ENCODE data around the gene ASAH2B.
"Not testable (repeated sequence)": the region's sequence is repeated elsewhere in the genome, so short reads cannot be mapped to it uniquely, and the experiment has no call there.

The ASAH2B gene

DNA sequence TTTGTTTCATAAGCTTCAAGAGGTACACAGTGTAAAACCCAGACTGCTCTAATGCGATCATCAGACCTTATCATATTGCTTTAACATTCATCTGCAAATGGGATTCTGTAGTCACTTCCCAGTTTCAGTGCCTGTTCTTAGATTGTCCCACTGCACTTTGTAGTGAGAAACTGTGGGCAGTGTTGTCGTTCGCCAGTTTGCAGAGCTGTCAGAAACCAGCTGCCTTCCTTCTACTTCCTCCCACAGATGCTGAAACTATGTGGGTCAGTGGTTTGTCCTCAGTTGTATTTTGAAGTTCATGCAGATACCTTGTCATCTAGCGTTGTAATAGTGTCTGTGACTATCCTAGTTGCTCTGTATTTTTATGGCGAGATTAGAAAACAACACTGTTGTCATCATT is 15.9 kb upstream of the ASAH2B start:
- H4K20me1 ChIP-seq (ENCODE audit: insufficient read depth, low read length): not testable (repeated sequence)

DNA sequence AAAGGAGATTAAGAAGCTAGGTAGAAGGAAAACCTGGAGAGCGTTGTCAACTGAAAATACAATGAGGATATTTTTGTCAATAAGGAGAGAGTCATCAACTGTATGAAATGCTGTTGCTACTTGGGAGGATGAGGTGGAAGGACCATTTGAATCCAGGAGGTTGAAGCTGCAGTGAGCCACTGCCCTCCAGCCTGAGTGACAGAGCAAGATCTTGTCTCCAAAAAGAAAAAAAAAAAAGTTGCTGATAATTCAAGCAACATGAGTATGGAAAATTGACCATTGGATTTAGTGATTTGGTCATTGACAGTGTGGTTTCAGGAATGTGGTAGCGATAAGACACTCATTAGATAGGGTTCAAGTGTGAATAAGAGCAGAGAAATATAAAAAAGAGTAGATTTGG is 11.6 kb upstream of the ASAH2B start:
- H3K27me3 ChIP-seq (ENCODE audit: insufficient read depth, low read length); H3K36me3 ChIP-seq (ENCODE audit: insufficient read depth, low read length): not testable (repeated sequence)

More for the DNA sequence above, 15.9 kb upstream of the ASAH2B start:
- H3K27me3 ChIP-seq (ENCODE audit: insufficient read depth, low read length); H3K36me3 ChIP-seq (ENCODE audit: insufficient read depth, low read length); H3K9me2 ChIP-seq (ENCODE audit: low read depth, low read length); H3F3A ChIP-seq (ENCODE audit: insufficient read depth, low read length); H3K9ac ChIP-seq (ENCODE audit: low read length); H3K9me3 ChIP-seq (ENCODE audit: low read length); H3K4me1 ChIP-seq (ENCODE audit: insufficient read depth, low read length, severe bottlenecking); H2AFZ ChIP-seq (ENCODE audit: low read length); H3K4me3 ChIP-seq (ENCODE audit: low read depth, low read length, poor library complexity, severe bottlenecking); H3K79me2 ChIP-seq (ENCODE audit: insufficient read depth, low read length); H3K27ac ChIP-seq (ENCODE audit: low read depth, low read length, poor library complexity, severe bottlenecking); H3K4me2 ChIP-seq (ENCODE audit: low read length): not testable (repeated sequence)

GRCh38 chr10:50738987-50739617 is 634 bp upstream of the ASAH2B start:
- not testable (repeated sequence) for H3K36me3 ChIP-seq (ENCODE audit: insufficient read depth, low read length); H4K20me1 ChIP-seq (ENCODE audit: insufficient read depth, low read length); H3K79me2 ChIP-seq (ENCODE audit: insufficient read depth, low read length); H3K9me3 ChIP-seq (ENCODE audit: low read length); H3F3A ChIP-seq (ENCODE audit: insufficient read depth, low read length); H3K27me3 ChIP-seq (ENCODE audit: insufficient read depth, low read length); H3K27ac ChIP-seq (ENCODE audit: low read depth, low read length, poor library complexity, severe bottlenecking); H3K9me2 ChIP-seq (ENCODE audit: low read depth, low read length); H3K4me1 ChIP-seq (ENCODE audit: insufficient read depth, low read length, severe bottlenecking)
- peak overlapping the region; percentile 70 for H3K4me2 ChIP-seq (ENCODE audit: low read length)
- peak overlapping the region; percentile 72 for H3K4me3 ChIP-seq (ENCODE audit: low read depth, low read length, poor library complexity, severe bottlenecking)
- 0 out of 2 replicates have a peak overlapping the region, but pooled peaks have one; percentile 9 for H2AFZ ChIP-seq (ENCODE audit: low read length)
- peak overlapping the region; percentile 62 for H3K9ac ChIP-seq (ENCODE audit: low read length)

More for the DNA sequence above, 11.6 kb upstream of the ASAH2B start:
- not testable (repeated sequence) for H2AFZ ChIP-seq (ENCODE audit: low read length); H3K4me2 ChIP-seq (ENCODE audit: low read length); H3K9me3 ChIP-seq (ENCODE audit: low read length); H4K20me1 ChIP-seq (ENCODE audit: insufficient read depth, low read length); H3K9ac ChIP-seq (ENCODE audit: low read length); H3K79me2 ChIP-seq (ENCODE audit: insufficient read depth, low read length); H3F3A ChIP-seq (ENCODE audit: insufficient read depth, low read length); H3K9me2 ChIP-seq (ENCODE audit: low read depth, low read length); H3K4me1 ChIP-seq (ENCODE audit: insufficient read depth, low read length, severe bottlenecking); H3K27ac ChIP-seq (ENCODE audit: low read depth, low read length, poor library complexity, severe bottlenecking); H3K4me3 ChIP-seq (ENCODE audit: low read depth, low read length, poor library complexity, severe bottlenecking)

- H3K4me3 ChIP-seq (ENCODE audit: low read depth, low read length, poor library complexity, severe bottlenecking): peak overlapping the region; percentile 72
- H3K4me2 ChIP-seq (ENCODE audit: low read length): peak overlapping the region; percentile 70
- no peaks in the 10 kb centered on the region for H4K20me1 ChIP-seq (ENCODE audit: insufficient read depth, low read length)
- H3K79me2 ChIP-seq (ENCODE audit: insufficient read depth, low read length): no peaks in the 10 kb centered on the region
- no peaks in the 10 kb centered on the region for H3K9me2 ChIP-seq (ENCODE audit: low read depth, low read length)
- no peaks in the 10 kb centered on the region for H3K36me3 ChIP-seq (ENCODE audit: insufficient read depth, low read length)
- H3K9ac ChIP-seq (ENCODE audit: low read length): peak overlapping the region; percentile 62
- H2AFZ ChIP-seq (ENCODE audit: low read length): peak overlapping the region; percentile 17; the same call in 1 of the 2 replicates
- no peak for TF ChIP-seq CTCF (IDR thresholded peaks at IDR 0.05; ENCODE audit: low read length)
- no peak for TF ChIP-seq EZH2 (IDR thresholded peaks at IDR 0.05; ENCODE audit: borderline replicate concordance, low read length)
- H3K27ac ChIP-seq (ENCODE audit: low read depth, low read length, poor library complexity, severe bottlenecking): no peak overlapping the region
- H3K4me1 ChIP-seq (ENCODE audit: insufficient read depth, low read length, severe bottlenecking): peaks cover 5% of the 10 kb centered on the region
- no peaks in the 10 kb centered on the region for H3K9me3 ChIP-seq (ENCODE audit: low read length)
- no peaks in the 10 kb centered on the region for H3K27me3 ChIP-seq (ENCODE audit: insufficient read depth, low read length)
- H3F3A ChIP-seq (ENCODE audit: insufficient read depth, low read length): no peaks in the 10 kb centered on the region
Measured at GRCh38 chr10:50740293-50740648, 535 bp downstream of the ASAH2B start.

DNA sequence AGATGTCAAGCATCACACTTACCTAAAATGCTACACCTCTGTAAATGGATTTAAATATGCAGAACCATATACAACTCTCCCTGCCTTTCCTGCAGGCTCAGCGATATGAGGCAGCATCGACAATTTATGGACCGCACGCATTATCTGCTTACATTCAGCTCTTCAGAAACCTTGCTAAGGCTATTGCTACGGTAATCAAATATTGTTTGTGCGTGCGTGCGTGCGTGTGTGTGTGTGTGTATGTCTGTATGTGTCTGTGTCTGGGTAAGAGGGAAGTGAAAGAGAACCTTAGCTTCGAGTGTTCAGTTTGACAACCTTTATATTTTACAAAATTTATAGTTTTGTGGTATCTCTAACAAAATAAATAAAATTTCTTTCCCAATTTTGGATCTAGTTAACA is 3.1 kb downstream of the ASAH2B start:
- H3K27me3 ChIP-seq (ENCODE audit: insufficient read depth, low read length); H3K9me3 ChIP-seq (ENCODE audit: low read length); H3K4me2 ChIP-seq (ENCODE audit: low read length); H3K4me1 ChIP-seq (ENCODE audit: insufficient read depth, low read length, severe bottlenecking); H3K27ac ChIP-seq (ENCODE audit: low read depth, low read length, poor library complexity, severe bottlenecking); H3K9ac ChIP-seq (ENCODE audit: low read length); H3K79me2 ChIP-seq (ENCODE audit: insufficient read depth, low read length); H3K4me3 ChIP-seq (ENCODE audit: low read depth, low read length, poor library complexity, severe bottlenecking); H4K20me1 ChIP-seq (ENCODE audit: insufficient read depth, low read length); H2AFZ ChIP-seq (ENCODE audit: low read length); H3K36me3 ChIP-seq (ENCODE audit: insufficient read depth, low read length); H3K9me2 ChIP-seq (ENCODE audit: low read depth, low read length); H3F3A ChIP-seq (ENCODE audit: insufficient read depth, low read length): not testable (repeated sequence)

DNA sequence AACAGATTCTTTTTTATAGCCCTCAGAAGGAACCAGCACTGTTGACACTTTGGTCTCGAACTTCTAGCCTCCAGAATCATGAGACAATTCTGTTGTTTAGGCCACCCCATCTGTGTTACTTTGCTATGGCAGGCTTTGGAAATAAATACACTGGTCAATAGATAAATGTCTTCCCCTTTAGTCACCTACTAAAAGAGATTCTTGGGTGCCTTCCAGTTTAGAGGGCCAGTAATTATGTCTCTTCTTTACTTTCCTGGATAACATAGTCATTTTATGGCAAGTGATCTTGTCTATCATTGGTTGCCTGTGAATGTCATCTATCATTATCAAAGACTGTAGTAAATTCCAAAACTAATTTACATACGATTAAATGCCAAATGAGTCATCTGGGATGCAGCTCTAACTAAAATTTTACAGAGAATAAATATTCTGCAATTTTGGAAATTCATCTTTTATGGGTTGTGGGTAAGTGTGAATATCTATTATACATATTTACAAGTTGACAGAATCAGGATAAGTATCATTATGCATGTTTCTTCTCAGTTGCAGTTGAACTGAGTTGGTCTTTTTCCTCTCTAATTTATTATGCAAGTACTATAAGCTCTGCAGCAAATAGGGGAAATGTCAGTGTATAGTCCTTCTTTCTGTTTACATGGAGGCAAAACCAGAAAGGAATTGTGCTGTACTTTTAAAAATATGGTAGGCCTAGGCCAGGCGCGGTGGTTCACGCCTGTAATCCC is 27.2 kb downstream of the ASAH2B start:
- H4K20me1 ChIP-seq (ENCODE audit: insufficient read depth, low read length); H3K9ac ChIP-seq (ENCODE audit: low read length); H3K27me3 ChIP-seq (ENCODE audit: insufficient read depth, low read length); H2AFZ ChIP-seq (ENCODE audit: low read length); H3K4me3 ChIP-seq (ENCODE audit: low read depth, low read length, poor library complexity, severe bottlenecking); H3F3A ChIP-seq (ENCODE audit: insufficient read depth, low read length); H3K27ac ChIP-seq (ENCODE audit: low read depth, low read length, poor library complexity, severe bottlenecking); H3K9me2 ChIP-seq (ENCODE audit: low read depth, low read length); H3K36me3 ChIP-seq (ENCODE audit: insufficient read depth, low read length); H3K79me2 ChIP-seq (ENCODE audit: insufficient read depth, low read length); H3K9me3 ChIP-seq (ENCODE audit: low read length); H3K4me2 ChIP-seq (ENCODE audit: low read length); H3K4me1 ChIP-seq (ENCODE audit: insufficient read depth, low read length, severe bottlenecking): not testable (repeated sequence)

DNA sequence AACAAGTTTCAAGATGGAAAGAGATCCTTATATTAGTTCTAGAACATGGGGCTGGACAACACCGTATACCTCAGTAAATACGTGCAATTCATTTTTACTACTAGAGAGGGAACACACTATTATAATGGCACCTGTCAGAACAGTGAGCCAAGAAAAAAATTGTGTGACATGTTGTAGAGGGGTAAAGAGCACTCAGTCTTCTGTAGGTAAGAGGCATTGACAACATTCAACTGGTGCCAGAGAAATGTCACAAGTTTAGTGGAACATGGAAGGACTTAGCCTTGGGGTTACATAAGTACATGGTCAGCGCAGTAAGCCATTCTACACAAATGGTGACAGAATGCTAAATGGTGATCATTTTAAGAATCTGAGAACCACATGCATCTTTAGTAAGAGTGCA is 32.3 kb downstream of the ASAH2B start:
- H2AFZ ChIP-seq (ENCODE audit: low read length); H3K4me1 ChIP-seq (ENCODE audit: insufficient read depth, low read length, severe bottlenecking); H3F3A ChIP-seq (ENCODE audit: insufficient read depth, low read length); H3K9me3 ChIP-seq (ENCODE audit: low read length); H3K4me2 ChIP-seq (ENCODE audit: low read length); H3K79me2 ChIP-seq (ENCODE audit: insufficient read depth, low read length); H4K20me1 ChIP-seq (ENCODE audit: insufficient read depth, low read length); H3K9ac ChIP-seq (ENCODE audit: low read length); H3K4me3 ChIP-seq (ENCODE audit: low read depth, low read length, poor library complexity, severe bottlenecking); H3K36me3 ChIP-seq (ENCODE audit: insufficient read depth, low read length); H3K27me3 ChIP-seq (ENCODE audit: insufficient read depth, low read length); H3K9me2 ChIP-seq (ENCODE audit: low read depth, low read length); H3K27ac ChIP-seq (ENCODE audit: low read depth, low read length, poor library complexity, severe bottlenecking): not testable (repeated sequence)

Measured in OCI-LY1 (cell line).